H9 (cell line): ENCODE measurements around the gene SGCD. TPM values are rescaled to one million over a fixed set of nuclear protein-coding genes. Genes with fewer than 3 reads are reported as not detected.

Source experiments
- DNase-seq: peaks from one replicate; pipeline ENCODE4 v3.0.0-alpha.2; 2017
- H2AFZ ChIP-seq: one replicate; pipeline ENCODE4 v1.6.1; 2013; ENCODE audit warnings: mild to moderate bottlenecking, low read length, control low read depth, moderate library complexity
- H2AK5ac ChIP-seq: 2 replicates; pipeline ENCODE4 v1.6.1; 2013; ENCODE audit warnings: low read length, control low read depth, mixed read lengths; ENCODE audit not compliant: insufficient read length
- H2BK120ac ChIP-seq: one replicate; pipeline ENCODE4 v1.6.1; 2013; ENCODE audit warnings: low read depth, mild to moderate bottlenecking, low read length, control low read depth, inconsistent platforms; ENCODE audit not compliant: poor library complexity, severe bottlenecking
- H2BK12ac ChIP-seq: 2 replicates; pipeline ENCODE4 v1.6.1; 2013; ENCODE audit warnings: low read length, control low read depth, mixed read lengths, low read depth; ENCODE audit not compliant: insufficient read length
- H2BK15ac ChIP-seq: 2 replicates; pipeline ENCODE4 v1.6.1; 2013; ENCODE audit warnings: low read depth, low read length, control low read depth
- H2BK20ac ChIP-seq: one replicate; pipeline ENCODE4 v1.6.1; 2013; ENCODE audit warnings: low read depth, mild to moderate bottlenecking, low read length, control low read depth, inconsistent platforms; ENCODE audit not compliant: poor library complexity, severe bottlenecking
- H2BK5ac ChIP-seq: 2 replicates; pipeline ENCODE4 v1.6.1; 2013; ENCODE audit warnings: low read length, control low read depth, mixed read lengths; ENCODE audit not compliant: insufficient read length
- H3K14ac ChIP-seq: 2 replicates; pipeline ENCODE4 v1.6.1; 2013; ENCODE audit warnings: low read length, control low read depth; ENCODE audit not compliant: insufficient read depth
- H3K18ac ChIP-seq: 2 replicates; pipeline ENCODE4 v1.6.1; 2013; ENCODE audit warnings: low read depth, mild to moderate bottlenecking, mixed read lengths, low read length, control low read depth; ENCODE audit not compliant: insufficient read length
- H3K23ac ChIP-seq: 2 replicates; pipeline ENCODE4 v1.6.1; 2013; ENCODE audit warnings: low read length, control low read depth, mixed read lengths, low read depth; ENCODE audit not compliant: insufficient read length
- H3K23me2 ChIP-seq: 2 replicates; pipeline ENCODE4 v1.6.1; 2013; ENCODE audit warnings: low read depth, mild to moderate bottlenecking, mixed read lengths, low read length, control low read depth; ENCODE audit not compliant: insufficient read length, poor library complexity, severe bottlenecking
- H3K27ac ChIP-seq: 2 replicates; pipeline ENCODE4 v1.5.1; 2013; ENCODE audit warnings: low read length, control low read depth, mixed read lengths, low read depth; ENCODE audit not compliant: insufficient read length
- H3K27me3 ChIP-seq: 2 replicates; pipeline ENCODE4 v1.6.1; 2013; ENCODE audit warnings: low read length, control low read depth, inconsistent platforms; ENCODE audit not compliant: insufficient read depth
- H3K4ac ChIP-seq: 2 replicates; pipeline ENCODE4 v1.6.1; 2013; ENCODE audit warnings: low read depth, mild to moderate bottlenecking, control low read depth, inconsistent platforms, low read length, moderate library complexity
- H3K4me1 ChIP-seq: 2 replicates; pipeline ENCODE4 v1.6.1; 2013; ENCODE audit warnings: low read length, control low read depth, inconsistent platforms; ENCODE audit not compliant: insufficient read depth
- H3K4me2 ChIP-seq: 2 replicates; pipeline ENCODE4 v1.6.1; 2013; ENCODE audit warnings: low read length, control low read depth, mixed read lengths; ENCODE audit not compliant: insufficient read length, insufficient read depth
- H3K56ac ChIP-seq: 2 replicates; pipeline ENCODE4 v1.6.1; 2013; ENCODE audit warnings: low read depth, mild to moderate bottlenecking, mixed read lengths, low read length, control low read depth; ENCODE audit not compliant: insufficient read length
- H3K79me1 ChIP-seq: 2 replicates; pipeline ENCODE4 v1.6.1; 2013; ENCODE audit warnings: low read depth, mild to moderate bottlenecking, moderate library complexity, low read length, control low read depth, inconsistent platforms; ENCODE audit not compliant: insufficient read depth, poor library complexity, severe bottlenecking
- H3K79me2 ChIP-seq: 2 replicates; pipeline ENCODE4 v1.6.1; 2013; ENCODE audit warnings: low read length, control low read depth, inconsistent platforms; ENCODE audit not compliant: insufficient read depth
- H3K9ac ChIP-seq: 2 replicates; pipeline ENCODE4 v1.6.1; 2013; ENCODE audit warnings: low read length, control low read depth, mixed read lengths; ENCODE audit not compliant: insufficient read length; ENCODE audit errors: extremely low read depth
- H3K9me3 ChIP-seq: one replicate; pipeline ENCODE4 v1.6.1; 2013; ENCODE audit warnings: low read depth, low read length, inconsistent platforms; ENCODE audit not compliant: control insufficient read depth
- H3T11ph ChIP-seq: one replicate; pipeline ENCODE4 v1.6.1; 2013; ENCODE audit warnings: mild to moderate bottlenecking, low read length, control low read depth, inconsistent platforms
- H4K20me1 ChIP-seq: one replicate; pipeline ENCODE4 v1.6.1; 2013; ENCODE audit not compliant: control insufficient read depth, insufficient read length, insufficient read depth
- H4K5ac ChIP-seq: 2 replicates; pipeline ENCODE4 v1.6.1; 2013; ENCODE audit warnings: low read depth, mild to moderate bottlenecking, mixed read lengths, low read length, control low read depth; ENCODE audit not compliant: insufficient read length
- H4K8ac ChIP-seq: replicated peaks from 2 replicates; pipeline ENCODE4 v1.6.1; 2013; ENCODE audit warnings: low read length, control low read depth, mixed read lengths, low read depth; ENCODE audit not compliant: insufficient read length
- H4K91ac ChIP-seq: 2 replicates; pipeline ENCODE4 v1.6.1; 2013; ENCODE audit warnings: low read depth, mild to moderate bottlenecking, moderate library complexity, mixed read lengths, low read length, control low read depth; ENCODE audit not compliant: insufficient read length
- H3K27ac Mint-ChIP-seq, 3 experiments: 2 replicates in 2 of 3; 3 replicates in 1 of 3; pipeline ENCODE4 v1.8.0; 2020 to 2021; ENCODE audit warnings: mixed read lengths in 3 of 3, mild to moderate bottlenecking in 1 of 3, moderate library complexity in 1 of 3
- H3K27me3 Mint-ChIP-seq: 2 replicates; pipeline ENCODE4 v1.8.0; 2021; ENCODE audit warnings: low read depth, mild to moderate bottlenecking, moderate library complexity, mixed read lengths
- H3K36me3 Mint-ChIP-seq, 3 experiments: 2 replicates in 2 of 3; 3 replicates in 1 of 3; pipeline ENCODE4 v1.8.0; 2020 to 2021; ENCODE audit warnings: low read depth in 3 of 3, mixed read lengths in 3 of 3; ENCODE audit not compliant: insufficient read depth in 1 of 3
- H3K4me1 Mint-ChIP-seq, 2 experiments: 2 replicates each; pipeline ENCODE4 v1.8.0; 2020; ENCODE audit warnings: mixed read lengths in 2 of 2
- H3K4me3 Mint-ChIP-seq, 2 experiments: 2 replicates in 1 of 2; 3 replicates in 1 of 2; pipeline ENCODE4 v1.8.0; 2020 to 2021; ENCODE audit warnings: mild to moderate bottlenecking in 2 of 2, mixed read lengths in 2 of 2, moderate library complexity in 1 of 2
- H3K9me3 Mint-ChIP-seq, 2 experiments: 2 replicates in 1 of 2; 3 replicates in 1 of 2; pipeline ENCODE4 v1.8.0; 2020; ENCODE audit warnings: mild to moderate bottlenecking in 2 of 2, mixed read lengths in 2 of 2, moderate library complexity in 1 of 2
- WGBS: extraction: QIAGEN DNeasy Blood & Tissue Kit; methylation state at CpG from one replicate; pipeline ENCODE4 v1.1.7; 2013; ENCODE audit warnings: missing lambda C conversion rate, low lambda C conversion rate, mixed read lengths; ENCODE audit not compliant: insufficient read length; ENCODE audit errors: extremely low coverage; 5-methylcytosine and 5-hydroxymethylcytosine counted together
- total RNA-seq: library from RNA; stranded (reverse); gene quantifications from 2 replicates; pipeline ENCODE4 v1.2.1, GENCODE V29; 2021
- TF ChIP-seq, protein P1 (sequence below): fragments of 200-600 bp; sonication (generic); conservative IDR thresholded peaks from 3 replicates; pipeline ENCODE4 v1.8.0; 2021; ENCODE audit warnings: antibody characterized with exemption, mild to moderate bottlenecking

Gene SGCD
- total RNA-seq, 1 experiment from 2014 or later: 0.11 TPM

DNA sequence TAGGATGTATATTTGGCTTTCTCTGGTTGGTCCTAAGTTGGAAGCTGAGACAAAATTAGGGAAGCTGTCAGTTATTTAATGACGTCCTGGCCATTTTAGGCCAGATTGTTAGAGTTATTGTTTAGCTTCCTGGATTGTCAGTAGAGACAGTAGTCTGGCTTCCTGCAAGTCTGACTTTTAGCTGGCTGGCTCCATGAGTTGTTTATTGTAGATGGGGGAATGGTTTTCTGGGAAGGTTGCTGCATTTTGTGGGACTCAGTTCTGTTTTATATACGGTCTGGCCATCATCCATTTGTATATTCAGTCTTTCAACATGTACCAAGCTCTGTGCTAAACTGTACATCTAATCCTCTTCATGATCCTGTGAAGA, 68.3 kb downstream of the SGCD start:
- H3K23me2 ChIP-seq: no peaks in the 10 kb centered on the region
- no peaks in the 10 kb centered on the region for H3K27me3 ChIP-seq
- H3K36me3 Mint-ChIP-seq: no peaks in the 10 kb centered on the region
- no peaks in the 10 kb centered on the region for H3K4me1 ChIP-seq
- no peak overlapping the region for H3K56ac ChIP-seq
- H3K18ac ChIP-seq: no peak overlapping the region
- no peak overlapping the region for H3K23ac ChIP-seq
- no peak overlapping the region for H2BK12ac ChIP-seq
- H3K9me3 ChIP-seq: no peaks in the 10 kb centered on the region
- no peak overlapping the region for H4K5ac ChIP-seq
- H3K4me1 Mint-ChIP-seq: no peaks in the 10 kb centered on the region
- TF ChIP-seq, protein P1, sequence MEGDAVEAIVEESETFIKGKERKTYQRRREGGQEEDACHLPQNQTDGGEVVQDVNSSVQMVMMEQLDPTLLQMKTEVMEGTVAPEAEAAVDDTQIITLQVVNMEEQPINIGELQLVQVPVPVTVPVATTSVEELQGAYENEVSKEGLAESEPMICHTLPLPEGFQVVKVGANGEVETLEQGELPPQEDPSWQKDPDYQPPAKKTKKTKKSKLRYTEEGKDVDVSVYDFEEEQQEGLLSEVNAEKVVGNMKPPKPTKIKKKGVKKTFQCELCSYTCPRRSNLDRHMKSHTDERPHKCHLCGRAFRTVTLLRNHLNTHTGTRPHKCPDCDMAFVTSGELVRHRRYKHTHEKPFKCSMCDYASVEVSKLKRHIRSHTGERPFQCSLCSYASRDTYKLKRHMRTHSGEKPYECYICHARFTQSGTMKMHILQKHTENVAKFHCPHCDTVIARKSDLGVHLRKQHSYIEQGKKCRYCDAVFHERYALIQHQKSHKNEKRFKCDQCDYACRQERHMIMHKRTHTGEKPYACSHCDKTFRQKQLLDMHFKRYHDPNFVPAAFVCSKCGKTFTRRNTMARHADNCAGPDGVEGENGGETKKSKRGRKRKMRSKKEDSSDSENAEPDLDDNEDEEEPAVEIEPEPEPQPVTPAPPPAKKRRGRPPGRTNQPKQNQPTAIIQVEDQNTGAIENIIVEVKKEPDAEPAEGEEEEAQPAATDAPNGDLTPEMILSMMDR: no peak
- no peak overlapping the region for H2BK120ac ChIP-seq
- H2BK20ac ChIP-seq: no peak overlapping the region
- H2AFZ ChIP-seq: no peak overlapping the region
- no peak overlapping the region for H3K14ac ChIP-seq
- no peaks in the 10 kb centered on the region for H3K79me1 ChIP-seq
- no CpG with 5 or more reads among the region's 2 CpGs for WGBS
- no peak overlapping the region for H3K4ac ChIP-seq
- H3K27ac Mint-ChIP-seq: no peak overlapping the region; a peak in 1 of 7 replicates
- H3K27me3 Mint-ChIP-seq: no peaks in the 10 kb centered on the region
- no peak overlapping the region for H2BK5ac ChIP-seq
- no peak overlapping the region for H2BK15ac ChIP-seq
- no peak overlapping the region for H3K4me3 Mint-ChIP-seq
- H3K9me3 Mint-ChIP-seq: no peaks in the 10 kb centered on the region
- no peaks in the 10 kb centered on the region for H3K79me2 ChIP-seq
- no peak overlapping the region for H4K91ac ChIP-seq
- no peak overlapping the region for H4K8ac ChIP-seq
- H2AK5ac ChIP-seq: no peak overlapping the region
- no peak overlapping the region for H3K27ac ChIP-seq
- no peaks in the 10 kb centered on the region for H4K20me1 ChIP-seq
- H3T11ph ChIP-seq: no peak overlapping the region
- no peak overlapping the region for H3K4me2 ChIP-seq
- H3K9ac ChIP-seq: no peak overlapping the region
- no peak for DNase-seq
